GM12878 (cell line): ENCODE results near the gene ASTL.

Source experiments
- EZH2 ChIP-seq: IDR thresholded peaks from 2 replicates; pipeline ENCODE4 v1.6.1; 2012; ENCODE audit warnings: low read depth, mild to moderate bottlenecking, control low read depth, inconsistent platforms, low read length, borderline replicate concordance; ENCODE audit not compliant: control insufficient read depth
- HCFC1 ChIP-seq: fragments of 150-350 bp; IDR thresholded peaks from 2 replicates; pipeline ENCODE4 v1.6.1; 2014; ENCODE audit warnings: low read length
- KDM1A ChIP-seq: fragments of 200-600 bp; sonication (generic); IDR thresholded peaks from 2 replicates; pipeline ENCODE4 v1.6.1; 2016; ENCODE audit warnings: borderline replicate concordance
- MTA3 ChIP-seq: IDR thresholded peaks from 2 replicates; pipeline ENCODE4 v1.6.1; 2012; ENCODE audit warnings: low read length, inconsistent platforms, borderline replicate concordance
- POLR2AphosphoS5 ChIP-seq: IDR thresholded peaks from 2 replicates; pipeline ENCODE4 v1.6.1; 2011; ENCODE audit warnings: mild to moderate bottlenecking, low read length, inconsistent platforms
- TBL1XR1 ChIP-seq: IDR thresholded peaks from 2 replicates; pipeline ENCODE4 v1.6.1; 2012; ENCODE audit warnings: low read depth, low read length, improper control_type of control experiment
- ZBED1 ChIP-seq: IDR thresholded peaks from 2 replicates; pipeline ENCODE4 v1.6.1; 2016; ENCODE audit warnings: borderline replicate concordance
- TF ChIP-seq, protein P1 (sequence below), 3 experiments: IDR thresholded peaks in 2 of 3; conservative IDR thresholded peaks in 1 of 3; 2 replicates each; pipeline ENCODE4 v1.5.1; 2011; ENCODE audit warnings: low read depth in 3 of 3, low read length in 3 of 3, mild to moderate bottlenecking in 3 of 3, control low read depth in 2 of 3, moderate library complexity in 2 of 3, inconsistent platforms in 1 of 3, mixed read lengths in 1 of 3; ENCODE audit not compliant: control insufficient read depth in 2 of 3, insufficient read depth in 1 of 3; ENCODE audit errors: extremely low read depth in 1 of 3
- TF ChIP-seq, protein P2 (sequence below): fragments of 450-650 bp; IDR thresholded peaks from 2 replicates; pipeline ENCODE4 v1.6.1; 2017; ENCODE audit warnings: mild to moderate bottlenecking
- TF ChIP-seq, protein P3 (sequence below): IDR thresholded peaks from 2 replicates; pipeline ENCODE4 v1.6.1; 2012; ENCODE audit warnings: low read depth, low read length, improper control_type of control experiment
- TF ChIP-seq, protein P4 (sequence below): fragments of 450-650 bp; IDR thresholded peaks from 2 replicates; pipeline ENCODE4 v1.6.1; 2017; ENCODE audit warnings: low read depth, mild to moderate bottlenecking, moderate library complexity

DNA sequence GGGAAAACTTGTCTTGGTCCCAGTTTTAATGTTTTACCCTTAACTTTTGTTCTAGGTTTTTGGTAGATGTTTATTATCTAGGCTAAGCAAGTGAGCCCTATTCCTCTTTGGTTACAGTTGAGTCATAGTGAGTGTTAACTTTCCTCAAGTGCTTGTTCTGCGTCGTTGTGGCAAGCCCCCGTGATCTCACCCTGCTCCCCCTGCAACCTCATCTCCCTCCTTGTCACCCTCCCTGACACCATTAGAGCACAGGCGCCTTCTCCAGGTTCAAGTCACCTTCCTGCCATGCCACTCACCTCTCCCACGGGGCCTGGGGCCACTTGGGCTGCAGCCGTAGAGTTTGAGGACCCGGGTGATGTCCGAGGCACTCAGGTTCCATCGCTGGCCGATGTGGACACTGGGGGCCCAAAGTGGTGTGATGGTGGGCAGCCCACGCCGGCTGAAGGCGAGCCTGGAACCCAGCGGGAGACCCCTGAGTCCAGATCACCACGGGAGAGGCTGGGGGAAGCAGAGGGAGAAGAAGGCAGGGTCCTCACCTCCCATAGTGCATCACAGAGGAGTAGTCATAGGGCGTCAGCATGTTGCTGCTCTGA, 8.7 kb downstream of the ASTL start:
- TF ChIP-seq, protein P1, sequence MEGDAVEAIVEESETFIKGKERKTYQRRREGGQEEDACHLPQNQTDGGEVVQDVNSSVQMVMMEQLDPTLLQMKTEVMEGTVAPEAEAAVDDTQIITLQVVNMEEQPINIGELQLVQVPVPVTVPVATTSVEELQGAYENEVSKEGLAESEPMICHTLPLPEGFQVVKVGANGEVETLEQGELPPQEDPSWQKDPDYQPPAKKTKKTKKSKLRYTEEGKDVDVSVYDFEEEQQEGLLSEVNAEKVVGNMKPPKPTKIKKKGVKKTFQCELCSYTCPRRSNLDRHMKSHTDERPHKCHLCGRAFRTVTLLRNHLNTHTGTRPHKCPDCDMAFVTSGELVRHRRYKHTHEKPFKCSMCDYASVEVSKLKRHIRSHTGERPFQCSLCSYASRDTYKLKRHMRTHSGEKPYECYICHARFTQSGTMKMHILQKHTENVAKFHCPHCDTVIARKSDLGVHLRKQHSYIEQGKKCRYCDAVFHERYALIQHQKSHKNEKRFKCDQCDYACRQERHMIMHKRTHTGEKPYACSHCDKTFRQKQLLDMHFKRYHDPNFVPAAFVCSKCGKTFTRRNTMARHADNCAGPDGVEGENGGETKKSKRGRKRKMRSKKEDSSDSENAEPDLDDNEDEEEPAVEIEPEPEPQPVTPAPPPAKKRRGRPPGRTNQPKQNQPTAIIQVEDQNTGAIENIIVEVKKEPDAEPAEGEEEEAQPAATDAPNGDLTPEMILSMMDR (IDR thresholded peaks at IDR 0.05 in 2 of 3, conservative IDR thresholded peaks at IDR 0.05 in 1 of 3; ENCODE audit: control insufficient read depth in 2 of 3, extremely low read depth in 1 of 3, insufficient read depth in 1 of 3, low read depth in 3 of 3, low read length in 3 of 3) = no peak
- TF ChIP-seq MTA3 (no peak), HCFC1 (no peak), TBL1XR1 (no peak), POLR2AphosphoS5 (no peak), KDM1A (no peak), ZBED1 (no peak), EZH2 (no peak)
- TF ChIP-seq, protein P2, sequence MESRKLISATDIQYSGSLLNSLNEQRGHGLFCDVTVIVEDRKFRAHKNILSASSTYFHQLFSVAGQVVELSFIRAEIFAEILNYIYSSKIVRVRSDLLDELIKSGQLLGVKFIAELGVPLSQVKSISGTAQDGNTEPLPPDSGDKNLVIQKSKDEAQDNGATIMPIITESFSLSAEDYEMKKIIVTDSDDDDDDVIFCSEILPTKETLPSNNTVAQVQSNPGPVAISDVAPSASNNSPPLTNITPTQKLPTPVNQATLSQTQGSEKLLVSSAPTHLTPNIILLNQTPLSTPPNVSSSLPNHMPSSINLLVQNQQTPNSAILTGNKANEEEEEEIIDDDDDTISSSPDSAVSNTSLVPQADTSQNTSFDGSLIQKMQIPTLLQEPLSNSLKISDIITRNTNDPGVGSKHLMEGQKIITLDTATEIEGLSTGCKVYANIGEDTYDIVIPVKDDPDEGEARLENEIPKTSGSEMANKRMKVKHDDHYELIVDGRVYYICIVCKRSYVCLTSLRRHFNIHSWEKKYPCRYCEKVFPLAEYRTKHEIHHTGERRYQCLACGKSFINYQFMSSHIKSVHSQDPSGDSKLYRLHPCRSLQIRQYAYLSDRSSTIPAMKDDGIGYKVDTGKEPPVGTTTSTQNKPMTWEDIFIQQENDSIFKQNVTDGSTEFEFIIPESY = no peak
- TF ChIP-seq, protein P3, sequence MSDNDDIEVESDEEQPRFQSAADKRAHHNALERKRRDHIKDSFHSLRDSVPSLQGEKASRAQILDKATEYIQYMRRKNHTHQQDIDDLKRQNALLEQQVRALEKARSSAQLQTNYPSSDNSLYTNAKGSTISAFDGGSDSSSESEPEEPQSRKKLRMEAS = no peak
- TF ChIP-seq, protein P4, sequence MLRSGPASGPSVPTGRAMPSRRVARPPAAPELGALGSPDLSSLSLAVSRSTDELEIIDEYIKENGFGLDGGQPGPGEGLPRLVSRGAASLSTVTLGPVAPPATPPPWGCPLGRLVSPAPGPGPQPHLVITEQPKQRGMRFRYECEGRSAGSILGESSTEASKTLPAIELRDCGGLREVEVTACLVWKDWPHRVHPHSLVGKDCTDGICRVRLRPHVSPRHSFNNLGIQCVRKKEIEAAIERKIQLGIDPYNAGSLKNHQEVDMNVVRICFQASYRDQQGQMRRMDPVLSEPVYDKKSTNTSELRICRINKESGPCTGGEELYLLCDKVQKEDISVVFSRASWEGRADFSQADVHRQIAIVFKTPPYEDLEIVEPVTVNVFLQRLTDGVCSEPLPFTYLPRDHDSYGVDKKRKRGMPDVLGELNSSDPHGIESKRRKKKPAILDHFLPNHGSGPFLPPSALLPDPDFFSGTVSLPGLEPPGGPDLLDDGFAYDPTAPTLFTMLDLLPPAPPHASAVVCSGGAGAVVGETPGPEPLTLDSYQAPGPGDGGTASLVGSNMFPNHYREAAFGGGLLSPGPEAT = no peak
